NCI-H1417 (cell line): ENCODE data around the gene ZBTB12.
"Not testable (repeated sequence)": the region's sequence is repeated elsewhere in the genome, so short reads cannot be mapped to it uniquely, and the experiment has no call there.

Experiments
- DNase-seq, 3 experiments: peaks; one replicate each; lab custom pipeline; 2025; lab: John Stamatoyannopoulos, UW

The ZBTB12 gene

DNA sequence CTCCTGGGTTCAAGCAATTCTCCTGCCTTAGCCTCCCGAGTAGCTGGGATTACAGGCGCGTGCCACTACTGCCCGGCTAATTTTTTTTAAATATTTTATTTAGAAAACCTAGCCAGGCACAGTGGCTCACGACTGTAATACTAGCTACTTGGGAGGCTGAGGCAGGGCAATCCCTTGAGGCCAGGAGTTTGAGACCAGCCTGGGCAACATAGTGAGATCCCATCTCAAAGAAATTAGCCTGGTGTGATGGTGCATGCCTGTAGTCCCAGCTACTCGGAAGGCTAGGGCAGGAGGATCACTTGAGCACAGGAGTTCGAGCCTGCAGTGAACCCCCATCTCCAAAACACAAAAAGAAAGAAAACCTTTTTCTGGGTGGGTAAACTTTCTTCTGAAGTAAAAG lies 25.5 kb downstream of the ZBTB12 start:
- DNase-seq = no peak

DNA sequence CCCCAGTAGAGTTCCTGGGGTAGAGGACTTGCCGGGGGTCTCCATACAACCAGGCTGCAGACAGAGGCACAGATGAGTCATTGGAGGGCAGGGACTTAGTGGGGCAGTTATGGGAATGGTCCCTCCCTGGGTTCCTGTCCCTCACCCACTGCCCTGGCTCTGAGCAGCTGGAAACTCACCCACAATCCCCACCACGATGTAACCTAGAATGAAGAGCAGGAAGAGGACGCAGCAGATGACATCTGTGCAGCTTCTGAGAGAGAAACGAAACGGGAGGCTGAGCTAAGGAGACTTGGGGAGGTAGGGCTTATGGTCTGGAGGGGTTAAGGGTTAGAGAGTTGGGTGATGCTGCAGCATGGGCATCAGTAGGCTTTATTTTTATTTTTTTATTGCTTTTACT lies 26.0 kb downstream of the ZBTB12 start:
- no peak for DNase-seq

DNA sequence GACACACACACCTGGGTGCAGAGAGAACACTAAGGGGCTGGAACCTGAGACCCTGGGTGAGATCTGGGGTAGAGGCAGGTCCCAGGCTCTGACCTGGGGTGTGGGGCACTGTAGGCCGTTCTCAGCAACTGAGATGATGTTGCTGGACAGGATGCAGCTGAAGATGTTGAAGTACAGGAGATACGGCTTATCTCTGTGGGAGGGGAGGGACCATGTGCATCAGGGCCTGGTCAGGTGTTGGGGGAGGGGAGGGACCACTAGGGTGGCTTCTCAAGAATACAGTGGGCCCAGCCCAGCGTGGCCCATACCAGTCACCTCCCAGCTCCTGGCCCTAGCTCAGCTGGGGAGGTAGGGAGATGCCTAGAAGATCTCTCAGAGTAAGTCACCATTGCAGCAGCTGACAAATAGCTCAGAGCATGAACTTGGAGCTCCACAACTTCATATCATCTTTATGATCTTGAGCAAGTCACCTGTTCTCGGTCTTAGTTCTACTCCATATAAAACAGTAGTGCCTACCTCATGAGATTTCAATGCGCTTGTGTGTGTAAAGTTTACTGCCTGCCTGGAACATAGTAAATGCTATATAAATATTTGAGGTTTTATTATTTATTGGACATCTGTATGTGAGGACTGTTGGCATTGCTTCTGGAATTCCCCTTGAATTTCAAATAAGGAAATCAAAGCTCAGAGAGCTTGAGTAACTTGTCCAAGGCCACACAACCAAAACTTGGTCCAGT lies 26.9 kb downstream of the ZBTB12 start:
- DNase-seq = no peak

DNA sequence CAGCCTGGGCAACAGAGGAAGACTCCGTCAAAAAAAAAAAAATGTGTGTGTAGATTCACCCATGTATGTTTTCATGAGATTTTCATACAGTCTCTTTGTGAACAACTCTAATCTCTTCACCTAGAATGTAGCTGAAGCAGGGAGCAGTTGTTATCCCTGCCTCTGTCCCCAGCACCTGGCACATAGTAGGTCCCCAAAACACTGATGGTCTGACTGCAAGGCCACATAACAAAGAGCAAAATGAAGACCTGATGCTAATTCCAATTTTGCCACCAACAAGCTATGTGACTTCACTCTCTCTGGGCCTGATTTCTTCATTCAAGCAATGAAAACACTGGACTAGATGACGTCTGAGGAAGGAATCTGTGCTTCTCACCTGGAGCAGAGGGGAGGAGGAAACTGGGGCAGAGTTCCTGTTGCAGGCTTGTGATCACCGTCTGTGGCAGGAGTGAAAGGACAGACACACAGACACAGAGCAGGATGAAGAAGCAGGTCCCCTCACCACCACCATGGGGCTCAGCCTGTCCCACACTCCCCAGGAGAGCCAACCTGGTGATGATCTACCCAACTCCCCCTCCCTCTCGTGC lies 27.7 kb downstream of the ZBTB12 start:
- DNase-seq = no peak

DNA sequence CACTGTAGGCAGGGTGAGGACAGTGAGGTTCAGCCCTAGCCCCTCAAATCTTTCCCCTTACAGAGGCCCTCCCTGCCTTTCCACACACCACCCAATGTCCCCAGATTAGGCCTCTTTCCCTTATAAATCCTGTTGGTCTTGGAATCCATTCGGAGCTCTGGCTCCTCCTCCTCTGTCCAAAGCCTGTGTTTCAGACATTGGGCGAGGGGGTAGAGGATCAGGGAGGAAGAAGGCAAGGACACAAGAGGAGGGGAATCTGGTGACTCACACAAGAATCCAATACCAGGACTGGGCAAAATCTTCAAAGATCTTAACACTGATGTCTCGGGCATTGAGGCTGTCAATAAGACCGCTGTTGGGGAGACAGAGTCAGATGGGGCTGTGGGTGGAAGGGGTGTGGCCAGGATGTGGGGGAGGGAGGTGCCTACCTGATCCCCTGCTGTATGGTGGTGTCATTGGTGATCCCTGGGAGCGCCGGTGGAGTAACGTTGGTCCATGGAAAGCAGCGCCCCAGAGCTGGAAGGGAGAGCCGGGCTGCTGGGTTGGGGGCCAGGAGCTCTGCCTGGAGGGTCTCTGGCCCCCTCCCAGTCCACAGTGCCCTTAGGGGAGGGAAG lies 30.7 kb downstream of the ZBTB12 start:
- no peak for DNase-seq

DNA sequence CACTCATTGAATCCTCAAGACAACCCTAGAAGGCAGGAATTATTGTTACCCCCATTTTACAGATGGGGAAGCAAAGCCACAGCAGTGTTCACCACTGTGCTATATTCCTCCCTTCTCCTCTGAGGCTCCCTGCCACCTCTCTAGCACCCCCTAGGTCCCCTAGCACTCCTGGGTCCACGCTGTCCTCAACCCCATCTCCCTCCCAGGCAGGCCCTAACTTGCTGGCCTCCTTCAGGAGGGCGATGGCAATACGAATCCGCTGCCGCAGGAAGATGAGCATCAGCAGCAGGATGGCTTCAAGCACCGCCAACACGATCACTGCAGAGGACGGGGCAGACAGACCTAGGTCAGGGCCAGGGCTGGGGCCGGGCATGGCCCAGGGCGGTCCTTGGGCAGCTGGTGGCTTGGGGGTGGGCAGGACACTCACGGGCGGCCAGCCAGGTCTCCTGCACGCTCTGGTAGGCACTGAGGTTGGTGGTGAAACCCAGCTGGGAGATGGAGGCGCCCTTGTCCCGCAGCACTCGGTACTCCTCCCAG lies 31.4 kb downstream of the ZBTB12 start:
- no peak for DNase-seq

DNA sequence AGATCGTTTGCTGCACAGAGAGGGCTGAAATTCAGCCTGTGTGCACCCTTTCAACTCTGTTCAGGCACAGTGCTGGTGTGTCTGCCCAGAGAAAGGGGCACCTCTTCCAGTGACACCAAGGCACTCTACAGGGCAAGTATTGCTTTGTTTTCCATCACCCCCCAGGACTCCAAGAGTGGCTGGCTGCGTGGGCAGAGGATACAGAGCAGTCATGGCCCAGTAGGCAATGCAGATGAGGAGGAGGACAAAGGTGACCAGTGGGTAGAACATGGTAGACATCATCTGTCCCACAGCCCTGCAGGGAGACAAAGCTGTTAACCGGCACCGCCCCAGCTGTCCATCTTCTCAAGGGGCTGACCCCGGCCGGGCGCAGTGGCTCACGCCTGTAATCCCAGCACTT lies 32.5 kb downstream of the ZBTB12 start:
- DNase-seq = no peak

DNA sequence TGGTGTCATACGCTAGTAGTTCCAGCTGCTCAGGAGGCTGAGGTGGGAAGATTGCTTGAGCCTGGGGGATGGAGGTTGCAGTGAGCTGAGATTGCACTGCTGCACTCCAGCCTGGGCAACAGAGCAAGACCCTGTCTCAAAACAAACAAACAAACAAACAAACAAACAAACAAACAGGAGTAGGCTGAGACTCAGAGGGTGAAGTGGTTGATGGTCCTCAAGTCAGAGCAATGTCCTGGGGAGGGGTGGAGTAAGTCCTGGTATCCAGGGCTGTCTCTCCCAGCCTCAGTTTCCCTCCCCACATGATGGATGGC lies 33.3 kb downstream of the ZBTB12 start:
- DNase-seq = not testable (repeated sequence)

DNA sequence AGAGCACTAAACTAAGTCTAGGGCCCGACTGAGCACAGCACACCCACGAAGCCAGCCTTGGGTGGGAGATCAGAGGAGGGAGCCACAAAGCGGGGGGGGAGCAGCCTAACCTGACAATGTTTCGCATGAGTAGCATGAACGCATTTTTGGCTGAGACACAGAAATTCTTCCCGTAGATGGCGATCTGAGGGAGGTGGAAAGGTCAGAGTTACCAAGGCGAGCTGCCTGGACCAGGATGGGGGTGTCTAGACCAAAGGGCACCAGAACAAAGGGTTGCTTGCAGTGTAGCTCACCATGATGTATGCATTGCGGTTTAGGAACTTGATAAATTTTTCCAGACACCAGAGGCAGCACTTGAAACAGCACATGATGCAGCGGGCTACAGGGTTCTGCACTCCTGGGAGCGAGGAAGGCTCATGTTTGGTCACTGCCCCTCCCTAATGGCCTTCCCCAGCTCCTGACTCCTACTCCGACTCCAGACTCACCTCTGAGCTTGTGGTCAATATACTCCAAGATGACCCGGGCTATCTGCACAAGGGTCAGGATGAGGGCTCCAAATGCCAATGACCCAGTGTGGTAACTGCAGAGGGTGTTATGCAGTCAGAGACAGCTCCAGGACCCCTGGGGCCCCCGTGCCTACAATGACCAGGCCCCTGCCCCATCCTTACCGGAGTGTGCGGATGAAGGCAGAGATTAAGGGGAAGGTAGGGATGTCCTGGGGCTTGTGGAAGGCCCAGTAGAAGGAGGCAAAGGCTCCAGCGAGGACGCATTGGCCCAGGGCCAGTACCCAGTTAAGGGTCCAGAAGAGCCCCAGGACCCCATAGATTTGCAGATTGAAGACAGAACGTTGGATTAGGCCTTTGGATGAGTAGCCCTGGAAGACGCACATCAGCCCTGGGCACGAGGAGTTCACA lies 36.4 kb downstream of the ZBTB12 start:
- DNase-seq = no peak

DNA sequence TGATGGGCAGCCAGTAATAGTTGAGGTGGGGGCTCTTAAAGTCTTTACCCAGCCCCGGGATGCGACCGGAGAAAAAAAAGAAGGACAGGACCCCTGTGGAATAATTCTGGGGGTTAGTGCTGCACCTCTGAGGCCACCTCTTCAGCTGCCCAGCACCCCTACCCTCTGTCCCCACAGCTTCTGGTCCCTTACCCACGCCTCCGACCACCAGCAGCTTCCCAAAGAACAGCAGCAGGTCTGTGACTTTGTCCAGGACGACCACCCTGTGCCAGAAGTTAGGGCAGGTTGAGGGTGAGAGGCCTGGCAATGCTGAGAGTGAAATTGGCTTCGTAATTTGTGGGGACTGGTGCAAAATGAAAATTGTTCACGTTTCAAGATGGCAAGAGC lies 37.1 kb downstream of the ZBTB12 start:
- DNase-seq = no peak

DNA sequence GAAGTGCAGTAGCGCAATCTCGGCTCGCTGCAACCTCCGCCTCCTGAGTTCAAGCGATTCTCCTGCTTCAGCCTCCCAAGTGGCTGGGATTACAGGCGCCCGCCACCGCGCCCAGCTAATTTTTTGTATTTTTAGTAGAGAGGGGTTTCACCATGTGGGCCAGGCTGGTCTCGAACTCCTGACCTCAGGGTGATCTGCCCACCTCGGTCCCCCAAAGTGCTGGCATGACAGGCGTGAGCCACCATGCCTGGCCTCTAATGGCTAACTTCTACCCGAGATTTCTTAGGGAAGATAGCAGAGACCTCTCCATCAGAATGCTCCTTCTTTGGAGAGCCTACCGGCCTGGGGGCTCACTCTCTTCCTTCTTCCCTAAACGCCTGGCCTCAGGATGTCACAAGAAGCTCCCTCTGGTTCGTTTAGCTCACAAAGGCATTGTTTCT lies 37.7 kb downstream of the ZBTB12 start:
- not testable (repeated sequence) for DNase-seq

DNA sequence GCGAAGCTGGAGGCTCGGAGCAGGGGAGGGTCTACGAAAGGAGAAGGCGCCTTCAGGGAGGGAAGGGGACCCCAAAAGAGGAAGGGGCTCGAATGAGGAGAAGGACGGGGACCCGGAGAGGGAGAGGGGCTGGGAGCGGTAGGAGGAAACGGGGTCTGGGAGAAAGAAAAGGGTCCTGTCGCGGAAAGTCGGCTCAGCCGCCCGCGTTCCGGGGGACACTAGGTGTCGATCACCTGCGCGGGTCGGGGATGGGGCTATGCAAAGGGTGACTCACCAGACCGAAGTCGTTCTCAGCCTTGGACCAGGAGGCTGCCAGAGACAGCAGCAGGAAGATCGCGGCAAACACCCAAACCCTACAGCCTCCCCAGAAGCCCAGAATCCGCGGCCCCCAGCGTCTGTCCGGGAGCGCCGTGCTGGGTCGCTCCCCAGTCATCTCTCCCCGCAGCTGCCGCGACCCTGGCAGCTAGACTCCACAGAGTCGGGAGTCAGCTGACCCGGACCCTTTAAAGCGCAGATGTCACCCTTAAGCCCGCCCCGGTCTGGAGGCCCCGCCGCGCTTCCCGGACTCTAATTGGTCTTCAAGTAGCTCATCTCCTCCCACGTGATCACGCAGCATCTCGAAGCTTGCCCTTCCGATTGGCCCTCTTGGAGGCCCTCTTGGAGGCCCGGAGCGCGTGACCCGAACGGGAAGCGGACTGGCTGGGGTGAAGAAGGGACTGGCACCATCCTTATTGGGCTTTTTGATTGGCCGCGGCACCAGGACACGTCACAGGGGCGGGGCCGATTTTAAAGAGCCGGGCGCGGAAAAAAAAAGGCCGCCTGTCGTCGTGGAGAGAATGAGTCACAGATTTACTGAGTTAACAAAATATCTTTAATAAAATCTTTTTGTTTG lies 39.3 kb downstream of the ZBTB12 start, which contains the start of gene NEU1:
TSS of gene NEU1 (minus strand) at position 478 of the 892 bp plus-strand sequence. CDS start at position 433, 45 bp downstream.
- DNase-seq = peak; percentile 97 to 100 (median 99)

DNA sequence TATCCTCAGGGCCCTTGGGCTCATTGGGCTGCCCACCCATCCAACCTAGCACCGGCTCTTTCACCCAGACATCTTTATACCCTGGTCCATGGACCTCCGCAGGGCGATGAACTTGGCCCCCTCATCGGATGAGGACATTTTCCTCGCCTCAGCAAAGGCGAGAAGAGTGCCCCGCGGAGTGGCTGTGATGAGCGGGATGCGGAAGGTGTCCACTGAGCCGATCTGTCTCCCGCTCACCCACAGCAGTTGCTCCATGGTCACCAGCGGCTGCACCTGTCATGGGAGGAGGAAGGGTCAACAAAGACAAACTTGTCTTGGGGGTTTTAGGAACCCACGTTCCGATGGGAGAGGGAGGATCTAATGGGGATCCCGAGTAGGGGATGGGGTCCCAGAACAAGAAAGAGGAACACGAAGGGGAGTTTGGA lies 40.0 kb downstream of the ZBTB12 start:
- DNase-seq = no peak

DNA sequence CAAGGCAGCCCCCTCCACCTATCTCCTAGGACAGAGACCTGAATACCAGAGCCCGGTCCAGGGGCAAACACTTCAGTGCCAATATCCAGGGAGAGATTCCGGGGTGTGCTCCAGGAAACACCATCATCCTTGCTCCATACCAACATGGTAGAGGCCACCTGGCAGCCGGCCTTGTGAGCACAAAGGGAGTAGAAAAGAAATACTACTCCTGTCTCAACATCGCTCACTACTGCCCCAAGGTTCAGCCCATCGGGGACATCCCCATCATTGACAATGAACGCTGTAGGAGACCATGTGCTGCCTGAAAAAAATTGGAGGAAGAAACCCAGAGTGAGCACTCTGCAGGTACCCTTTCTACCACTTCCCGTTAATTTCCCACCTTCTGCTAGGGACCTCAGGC lies 40.7 kb downstream of the ZBTB12 start:
- DNase-seq = no peak

DNA sequence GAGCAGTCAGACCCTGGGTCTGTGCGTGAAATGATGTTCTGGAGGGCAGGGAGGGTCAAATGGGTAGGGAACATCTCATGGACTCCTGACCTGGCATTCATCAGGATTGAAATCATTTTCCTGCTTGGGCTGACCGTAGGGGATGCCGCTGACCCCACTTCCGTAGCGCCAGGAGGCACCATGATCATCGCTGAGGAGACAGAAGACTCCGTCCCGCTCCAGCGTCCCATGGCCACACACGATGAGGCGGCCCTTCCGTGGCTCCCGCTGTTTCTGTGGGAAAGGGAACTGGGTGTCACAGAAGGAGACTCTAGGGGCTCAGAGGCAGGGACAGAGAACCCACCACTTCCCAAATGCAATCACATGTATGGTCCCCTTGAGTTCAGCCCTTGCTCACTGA lies 41.5 kb downstream of the ZBTB12 start:
- no peak for DNase-seq

DNA sequence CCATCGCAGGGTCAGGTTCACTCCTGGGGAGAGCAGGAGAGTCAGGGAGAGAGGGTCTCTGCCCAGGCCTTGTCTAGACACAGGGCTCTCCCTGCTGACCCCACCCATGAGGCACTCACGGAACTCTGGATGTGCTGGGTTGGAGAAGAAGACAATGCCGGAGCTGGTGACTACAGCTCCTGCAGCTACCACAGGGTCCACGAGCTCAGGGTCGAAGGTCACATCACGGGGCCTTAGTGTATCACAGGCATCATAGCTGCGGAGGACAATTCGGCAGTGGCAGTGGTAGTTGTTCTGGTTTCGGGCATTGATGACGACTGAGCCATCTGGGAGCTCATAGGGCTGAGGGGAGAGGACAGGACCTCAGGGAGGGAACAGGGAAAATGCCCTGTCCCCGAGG lies 42.0 kb downstream of the ZBTB12 start:
- DNase-seq = no peak

DNA sequence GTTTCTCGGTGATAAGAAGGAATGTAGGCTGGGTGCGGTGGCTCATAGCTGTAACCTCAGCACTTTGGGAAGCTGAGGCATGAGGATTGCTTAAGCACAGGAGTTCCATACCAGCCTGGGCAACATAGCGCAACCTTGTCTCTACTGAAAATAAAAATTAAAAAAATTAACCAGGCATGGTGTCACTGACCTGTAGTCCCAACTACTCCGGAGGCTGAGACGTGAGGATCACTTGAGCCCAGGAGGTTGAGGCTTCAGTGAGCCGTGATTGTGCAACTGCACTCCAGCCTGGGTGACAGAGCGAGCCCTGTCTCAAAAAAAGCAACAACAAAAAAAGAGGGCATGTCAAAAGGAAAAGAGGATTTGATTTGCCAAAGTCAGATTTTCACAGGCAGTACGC lies 43.2 kb downstream of the ZBTB12 start:
- DNase-seq = no peak

DNA sequence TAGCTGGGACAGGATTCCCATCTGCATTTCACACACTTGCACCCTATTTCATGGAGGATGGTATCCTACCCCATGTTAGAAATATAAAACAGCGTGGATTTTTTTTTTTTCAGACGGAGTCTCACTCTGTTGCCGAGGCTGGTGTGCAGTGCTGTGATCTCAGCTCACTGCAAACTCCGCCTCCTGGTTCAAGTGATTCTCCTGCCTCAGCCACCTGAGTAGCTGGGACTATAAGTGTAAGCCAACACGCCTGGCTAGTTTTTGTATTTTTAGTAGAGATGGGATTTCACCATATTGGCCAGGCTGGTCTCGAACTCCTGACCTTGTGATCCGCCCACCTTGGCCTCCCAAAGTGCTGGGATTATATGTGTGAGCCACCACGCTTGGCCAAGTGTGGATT lies 44.1 kb downstream of the ZBTB12 start:
- DNase-seq = not testable (repeated sequence)

DNA sequence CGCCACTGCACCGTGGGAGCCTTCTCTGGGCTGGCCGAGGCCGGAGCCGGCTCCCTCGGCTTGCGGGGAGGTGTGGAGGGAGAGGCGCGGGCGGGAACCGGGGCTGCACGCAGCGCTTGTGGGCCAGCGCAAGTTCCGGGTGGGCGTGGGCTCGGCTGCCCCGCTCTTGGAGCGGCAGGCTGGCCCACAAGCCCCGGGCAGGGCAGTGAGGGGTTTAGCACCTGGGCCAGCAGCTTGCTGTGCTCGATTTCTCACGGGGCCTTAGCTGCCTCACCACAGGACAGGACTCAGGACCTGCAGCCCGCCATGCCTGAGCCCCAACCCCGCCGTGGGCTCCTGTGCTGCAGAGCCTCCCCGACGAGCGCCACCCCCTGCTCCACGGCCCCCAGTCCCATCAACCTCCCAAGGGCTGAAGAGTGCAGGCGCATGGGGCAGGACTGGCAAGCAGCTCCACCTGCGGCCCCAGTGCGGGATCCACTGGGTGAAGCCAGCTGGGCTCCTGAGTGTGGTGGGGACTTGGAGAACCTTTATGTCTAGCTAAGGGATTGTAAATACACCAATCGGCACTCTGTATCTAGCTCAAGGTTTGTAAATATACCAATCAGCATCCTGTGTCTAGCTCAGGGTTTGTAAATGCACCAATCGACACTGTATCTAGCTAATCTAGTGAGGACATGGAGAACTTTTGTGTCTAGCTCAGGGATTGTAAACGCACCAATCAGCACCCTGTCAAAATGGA lies 49.7 kb downstream of the ZBTB12 start:
- DNase-seq = not testable (repeated sequence)

DNA sequence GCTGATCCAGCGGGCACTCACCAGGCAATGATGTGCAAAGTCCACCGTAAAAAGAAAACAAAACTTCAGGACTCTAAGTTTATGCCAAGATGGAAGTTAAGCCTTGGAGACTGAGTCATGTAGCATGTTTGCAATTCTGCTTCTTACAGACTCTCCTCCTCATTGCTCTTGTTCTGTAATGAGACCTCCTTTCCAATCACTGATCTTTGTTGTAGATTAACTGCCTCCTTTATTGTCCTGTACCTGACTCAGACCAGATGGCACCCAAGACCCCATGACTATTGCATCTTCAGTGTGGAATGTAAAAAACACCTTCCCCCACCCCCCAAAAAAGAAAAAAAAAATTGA lies 50.4 kb downstream of the ZBTB12 start:
- DNase-seq = no peak
